ENCODE measurements around the gene FPR1. TPM values are rescaled to one million over a fixed set of nuclear protein-coding genes. Genes with fewer than 3 reads are reported as not detected.

Gene FPR1
- total and polyA plus RNA-seq, 2 of the 13 experiments (the other 11 are each of a cell fraction or from before 2014, with no cell fraction given) = not detected

GRCh38 chr19:51797480-51797879 is 45.8 kb upstream of the FPR1 start:
- ATAC-seq (no peak), DNase-seq (ENCODE audit: low spot score) (no peak), FAIRE-seq (no peak)
- peaks cover 18% of the 10 kb centered on the region for H3K9me3 ChIP-seq (ENCODE audit: low read length)
- TF ChIP-seq PAXIP1 (CRISPR knock-in tag; conservative IDR thresholded peaks at IDR 0.05) (no peak), PHF8 (CRISPR knock-in tag; IDR thresholded peaks at IDR 0.05) (no peak), ERF (CRISPR knock-in tag; IDR thresholded peaks at IDR 0.05) (no peak), IRF1 (CRISPR knock-in tag; IDR thresholded peaks at IDR 0.05; ENCODE audit: low read depth) (no peak), TBL1XR1 (IDR thresholded peaks at IDR 0.05; ENCODE audit: borderline replicate concordance, low read length, partially characterized antibody) (no peak), NRL (CRISPR knock-in tag; IDR thresholded peaks at IDR 0.05; ENCODE audit: borderline replicate concordance) (no peak), PBX3 (CRISPR knock-in tag; IDR thresholded peaks at IDR 0.05; ENCODE audit: borderline replicate concordance) (no peak), ZNF24 (IDR thresholded peaks at IDR 0.05) (no peak), PAF1 (CRISPR knock-in tag; IDR thresholded peaks at IDR 0.05) (no peak), YEATS4 (CRISPR knock-in tag; IDR thresholded peaks at IDR 0.05; ENCODE audit: borderline replicate concordance) (no peak), ZNF7 (CRISPR knock-in tag; IDR thresholded peaks at IDR 0.05) (no peak), ZNF644 (CRISPR knock-in tag; IDR thresholded peaks at IDR 0.05; ENCODE audit: low read depth) (no peak), FOXC1 (CRISPR knock-in tag; IDR thresholded peaks at IDR 0.05; ENCODE audit: borderline replicate concordance) (no peak), E2F1 (CRISPR knock-in tag; IDR thresholded peaks at IDR 0.05) (no peak), ZNF143 (CRISPR knock-in tag; IDR thresholded peaks at IDR 0.05) (no peak), XBP1 (CRISPR knock-in tag; IDR thresholded peaks at IDR 0.05) (no peak), IKZF1 (IDR thresholded peaks at IDR 0.05) (no peak), CHCHD3 (CRISPR knock-in tag; IDR thresholded peaks at IDR 0.05) (no peak), ETV6 (CRISPR knock-in tag; conservative IDR thresholded peaks at IDR 0.05) (no peak), GATA4 (IDR thresholded peaks at IDR 0.05; ENCODE audit: borderline replicate concordance, low read depth) (no peak)
- H4K20me1 ChIP-seq (ENCODE audit: insufficient read depth, low read length) = no peaks in the 10 kb centered on the region
- intact Hi-C loops (cut with micrococcal nuclease; ENCODE audit: unreplicated experiment) = no loop called here
- ChIA-PET POLR2A (no interaction called here), CTCF (ENCODE audit: low intra/inter-chr PET ratio, low total read pairs) (no interaction called here)
- H3K79me2 ChIP-seq (ENCODE audit: insufficient read depth, low read length) = no peaks in the 10 kb centered on the region
- no peak overlapping the region for H3K9ac ChIP-seq (ENCODE audit: insufficient read depth, low read depth, low read length)
- H3K36me3 ChIP-seq (replicated peaks in 1 of 2; ENCODE audit: control insufficient read depth in 1 of 2, insufficient read depth in 2 of 2, low read length in 2 of 2) = no peaks in the 10 kb centered on the region
- H3K27ac ChIP-seq (ENCODE audit: extremely low read length, insufficient read depth, low read length) = no peak overlapping the region
- in situ Hi-C loops (cut with HindIII; ENCODE audit: extremely low pct_ligation_motif_present, low pct_unique_long_range_greater_than_20kb) = no loop called here
- no peak overlapping the region for H2AFZ ChIP-seq (ENCODE audit: low read length)
- no TSS peak for BruUV-seq (replicated peaks)
- peaks cover 10% of the 10 kb centered on the region; the same call in 1 of the 2 replicates for H3K4me1 ChIP-seq (ENCODE audit: insufficient read depth, low read length)
- no peak overlapping the region for H3K4me2 ChIP-seq (ENCODE audit: low read depth, low read length)
- H3K4me3 ChIP-seq (replicated peaks in 1 of 3; ENCODE audit: insufficient read depth in 1 of 3, low read depth in 2 of 3, low read length in 3 of 3) = no peak overlapping the region
- no peaks in the 10 kb centered on the region for H3K27me3 ChIP-seq (ENCODE audit: control insufficient read depth in 1 of 2, insufficient read depth in 2 of 2, low read length in 2 of 2)
- WGBS (ENCODE audit: low lambda C conversion rate) = 9% methylated on average over 5 of the region's 5 CpGs
